HCT116 (cell line): ENCODE data around the gene BRPF3. TPM values are rescaled to one million over a fixed set of nuclear protein-coding genes. Genes with fewer than 3 reads are reported as not detected.

Experiments
- ATAC-seq: fragments of 200-7000 bp; cut with Tn5 transposase; 2 replicates; pipeline ENCODE4 v1.9.1; 2020; ENCODE audit warnings: mild to moderate bottlenecking, moderate library complexity
- BruUV-seq: library from RNA; stranded (reverse); fragments of 400-500 nt; replicated peaks from 2 replicates; lab custom pipeline; 2021; lab: Mats Ljungman, UMichigan
- CTCF ChIA-PET: fragments of 300-600 bp; sonication (Branson Sonifier 250); formaldehyde crosslinking; loops from one replicate; lab custom pipeline; 2021; ENCODE audit warnings: antibody characterized with exemption; lab: Charles Lee
- POLR2A ChIA-PET: fragments of 300-600, 350-600 bp; sonication (Branson Sonifier 250); formaldehyde crosslinking; loops from one replicate; lab custom pipeline; 2021; ENCODE audit warnings: antibody characterized with exemption; lab: Charles Lee
- RAD21 ChIA-PET, 2 experiments: fragments of 300-600 bp; sonication (Branson Sonifier 250); formaldehyde crosslinking; loops; one replicate each; lab custom pipeline; 2023; ENCODE audit warnings: low total read pairs in 2 of 2; ENCODE audit not compliant: uncharacterized antibody in 2 of 2, unreplicated experiment in 2 of 2, low non-redundant PET in 1 of 2; lab: Charles Lee
- DNase-seq: peaks from one replicate; pipeline ENCODE4 v3.0.0-alpha.2; 2010; ENCODE audit warnings: low read depth, low spot score
- H2AFZ ChIP-seq: fragments of 200-600 bp; shearing (Covaris generic), sonication (generic); 2 replicates; pipeline ENCODE4 v1.6.1; 2017; ENCODE audit warnings: low read depth, mixed run types, mixed read lengths, antibody characterized with exemption, low read length; ENCODE audit not compliant: poor library complexity, severe bottlenecking
- H3K27ac ChIP-seq: 2 replicates; pipeline ENCODE4 v1.5.1; 2012; ENCODE audit warnings: low read depth, low read length
- H3K27me3 ChIP-seq: fragments of 200-600 bp; sonication (generic); 2 replicates; pipeline ENCODE4 v1.6.1; 2016; ENCODE audit warnings: mixed run types, low read length, mixed read lengths; ENCODE audit not compliant: insufficient read depth
- H3K36me3 ChIP-seq, 2 experiments: fragments of 200-500 bp in 1 of 2; fragments of 200-600 bp in 1 of 2; sonication (Bioruptor generic) in 1 of 2; sonication (generic) in 1 of 2; 2 replicates each; pipeline versions ENCODE4 v1.5.1 to v1.6.1; 2014 to 2016; ENCODE audit warnings: low read length in 2 of 2, inconsistent platforms in 1 of 2, mixed read lengths in 1 of 2, mixed run types in 1 of 2; ENCODE audit not compliant: insufficient read depth in 2 of 2, control insufficient read depth in 1 of 2
- H3K4me1 ChIP-seq, 2 experiments: fragments of 200-600 bp in 1 of 2; sonication (generic) in 1 of 2; 2 replicates each; pipeline versions ENCODE4 v1.5.1 to v1.6.1; 2012 to 2017; ENCODE audit warnings: low read length in 2 of 2, inconsistent platforms in 1 of 2, mild to moderate bottlenecking in 1 of 2, mixed read lengths in 1 of 2, mixed run types in 1 of 2, moderate library complexity in 1 of 2; ENCODE audit not compliant: insufficient read depth in 2 of 2, control insufficient read depth in 1 of 2
- H3K4me2 ChIP-seq: fragments of 200-600 bp; sonication (generic); 2 replicates; pipeline ENCODE4 v1.6.1; 2017; ENCODE audit warnings: mixed run types, low read length, mixed read lengths
- H3K4me3 ChIP-seq, 2 experiments: fragments of 200-600 bp in 1 of 2; sonication (generic) in 1 of 2; replicated peaks in 1 of 2; 2 replicates each; pipeline ENCODE4 v1.5.1; 2011 to 2016; ENCODE audit warnings: low read length in 2 of 2, control low read depth in 1 of 2, low read depth in 1 of 2, mild to moderate bottlenecking in 1 of 2, mixed read lengths in 1 of 2, mixed run types in 1 of 2
- H3K79me2 ChIP-seq: fragments of 200-600 bp; sonication (generic); 2 replicates; pipeline ENCODE4 v1.6.1; 2017; ENCODE audit warnings: mild to moderate bottlenecking, mixed run types, low read length, moderate library complexity, mixed read lengths; ENCODE audit not compliant: insufficient read depth
- H3K9ac ChIP-seq: fragments of 200-600 bp; sonication (generic); 2 replicates; pipeline ENCODE4 v1.6.1; 2016; ENCODE audit warnings: low read length, mixed read lengths
- H3K9me2 ChIP-seq: fragments of 200-600 bp; sonication (generic), shearing (Covaris generic); 2 replicates; pipeline ENCODE4 v1.6.1; 2017; ENCODE audit warnings: mixed run types, mild to moderate bottlenecking, moderate library complexity; ENCODE audit not compliant: insufficient read depth
- H3K9me3 ChIP-seq, 2 experiments: fragments of 200-500 bp in 1 of 2; fragments of 200-600 bp in 1 of 2; sonication (Bioruptor generic) in 1 of 2; sonication (generic) in 1 of 2; 2 replicates each; pipeline ENCODE4 v1.6.1; 2014 to 2017; ENCODE audit warnings: low read length in 2 of 2, mixed read lengths in 2 of 2, inconsistent platforms in 1 of 2, low read depth in 1 of 2, mild to moderate bottlenecking in 1 of 2, mixed run types in 1 of 2, moderate library complexity in 1 of 2; ENCODE audit not compliant: control insufficient read depth in 1 of 2, insufficient read depth in 1 of 2
- H4K20me1 ChIP-seq: fragments of 200-600 bp; sonication (generic), shearing (Covaris generic); 2 replicates; pipeline ENCODE4 v1.6.1; 2017; ENCODE audit warnings: mixed run types, mild to moderate bottlenecking, moderate library complexity; ENCODE audit not compliant: insufficient read depth
- ATF3 ChIP-seq: IDR thresholded peaks from 2 replicates; pipeline ENCODE4 v1.6.1; 2012
- CEBPB ChIP-seq: IDR thresholded peaks from 2 replicates; pipeline ENCODE4 v1.6.1; 2012; ENCODE audit warnings: low read depth
- CTCF ChIP-seq, 3 experiments: fragments of 200-600 bp in 1 of 3; sonication (generic) in 1 of 3; IDR thresholded peaks in 2 of 3; conservative IDR thresholded peaks in 1 of 3; 2 replicates each; pipeline ENCODE4 v1.5.1; 2012 to 2017; ENCODE audit warnings: low read depth in 2 of 3, low read length in 2 of 3, antibody characterized with exemption in 1 of 3, borderline replicate concordance in 1 of 3, control low read depth in 1 of 3, mild to moderate bottlenecking in 1 of 3, mixed read lengths in 1 of 3, mixed run types in 1 of 3, moderate library complexity in 1 of 3; ENCODE audit not compliant: insufficient read depth in 1 of 3
- ELF1 ChIP-seq: IDR thresholded peaks from 2 replicates; pipeline ENCODE4 v1.6.1; 2012; ENCODE audit warnings: low read depth, borderline replicate concordance
- EZH2 ChIP-seq: fragments of 200-600 bp; sonication (generic); IDR thresholded peaks from 2 replicates; pipeline ENCODE4 v1.6.1; 2017; ENCODE audit warnings: antibody characterized with exemption, mixed run types
- FOSL1 ChIP-seq: IDR thresholded peaks from 2 replicates; pipeline ENCODE4 v1.6.1; 2012; ENCODE audit warnings: low read depth
- POLR2A ChIP-seq: IDR thresholded peaks from 2 replicates; pipeline ENCODE4 v1.7.0; 2011; ENCODE audit warnings: borderline replicate concordance; ENCODE audit not compliant: insufficient read depth, insufficient read length; ENCODE audit errors: extremely low read depth
- RAD21 ChIP-seq: IDR thresholded peaks from 2 replicates; pipeline ENCODE4 v1.6.1; 2012; ENCODE audit warnings: low read depth, mild to moderate bottlenecking
- SIN3A ChIP-seq: IDR thresholded peaks from 2 replicates; pipeline ENCODE4 v1.6.1; 2012; ENCODE audit warnings: low read depth
- TCF7L2 ChIP-seq: IDR thresholded peaks from 2 replicates; pipeline ENCODE4 v1.7.0; 2011; ENCODE audit warnings: borderline replicate concordance, inconsistent platforms; ENCODE audit not compliant: insufficient read depth, insufficient read length; ENCODE audit errors: extremely low read depth
- ZFX ChIP-seq: fragments of 450-650 bp; IDR thresholded peaks from 2 replicates; pipeline ENCODE4 v1.6.1; 2017
- intact Hi-C: fragments of 100-400 bp; cut with micrococcal nuclease; formaldehyde crosslinking; loops from 2 replicates; pipeline ENCODE4 v1.10.0; 2022
- total RNA-seq: library from RNA; stranded (reverse); gene quantifications from one replicate; pipeline ENCODE4 v1.2.1, GENCODE V29; 2021; ENCODE audit not compliant: unreplicated experiment

The BRPF3 gene
- total RNA-seq, 1 experiment from 2014 or later: 20.3 TPM

GRCh38 chr6:36180126-36180525 lies 16.4 kb upstream of the BRPF3 start (continued):
- no peak for TF ChIP-seq TCF7L2

GRCh38 chr6:36184311-36184710 lies 12.2 kb upstream of the BRPF3 start:
- RAD21 ChIA-PET: no interaction called here
- no peaks in the 10 kb centered on the region for H4K20me1 ChIP-seq
- no peak overlapping the region for H3K4me2 ChIP-seq
- no peak overlapping the region for H3K4me3 ChIP-seq
- H3K27me3 ChIP-seq: no peaks in the 10 kb centered on the region
- TF ChIP-seq TCF7L2 (no peak), CEBPB (no peak), FOSL1 (no peak), ZFX (no peak), SIN3A (no peak), CTCF (IDR thresholded peaks at IDR 0.05 in 2 of 3, conservative IDR thresholded peaks at IDR 0.05 in 1 of 3; ENCODE audit: borderline replicate concordance in 1 of 3, insufficient read depth in 1 of 3, low read depth in 2 of 3, low read length in 2 of 3) (no peak), ATF3 (no peak), POLR2A (no peak), ELF1 (no peak), RAD21 (no peak), EZH2 (no peak)
- TF ChIP-seq, all 23 proteins: peak for 0
- no peak for ATAC-seq
- ChIA-PET POLR2A (no interaction called here), CTCF (no interaction called here)
- Histone ChIP-seq H3K27ac (no peak overlapping the region), H3K9me3 (no peaks in the 10 kb centered on the region), H2AFZ (no peak overlapping the region), H3K36me3 (no peaks in the 10 kb centered on the region), H3K79me2 (no peaks in the 10 kb centered on the region), H3K9me2 (no peaks in the 10 kb centered on the region), H3K4me1 (no peaks in the 10 kb centered on the region), H3K9ac (no peak overlapping the region)
- DNase-seq: no peak
- intact Hi-C loops: no loop called here
- no TSS peak for BruUV-seq
